C4-2B (cell line): Measurements from ENCODE around the gene TXNDC11.

Experiments used
- H3K27ac ChIP-seq: fragments of 450-650 bp; 2 replicates; pipeline ENCODE4 v1.5.1; 2017
- CTCF ChIP-seq: fragments of 450-650 bp; conservative IDR thresholded peaks from 2 replicates; pipeline ENCODE4 v1.5.1; 2017; ENCODE audit warnings: mild to moderate bottlenecking
- ZFX ChIP-seq: fragments of 450-650 bp; IDR thresholded peaks from 2 replicates; pipeline ENCODE4 v1.6.1; 2017

Gene TXNDC11

DNA sequence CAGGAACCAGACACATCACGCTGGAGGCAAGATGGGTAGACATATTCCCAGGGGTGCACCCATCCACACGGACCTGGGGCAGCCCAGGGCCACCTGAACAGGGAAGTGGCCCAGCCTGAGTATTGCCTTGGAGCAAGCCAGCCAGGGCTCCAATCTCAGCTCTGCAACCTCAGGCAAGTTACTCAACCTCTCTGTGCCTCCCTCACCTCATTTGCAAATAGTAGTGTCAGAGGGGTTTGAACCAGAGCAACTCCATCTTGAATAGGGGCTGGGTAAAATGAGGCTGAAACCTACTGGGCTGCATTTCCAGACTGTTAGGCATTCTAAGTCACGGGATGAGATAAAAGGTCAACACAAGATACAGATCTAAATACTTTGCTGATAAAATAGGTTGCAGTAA, 109.5 kb downstream of the TXNDC11 start:
- H3K27ac ChIP-seq, result no peak overlapping the region

DNA sequence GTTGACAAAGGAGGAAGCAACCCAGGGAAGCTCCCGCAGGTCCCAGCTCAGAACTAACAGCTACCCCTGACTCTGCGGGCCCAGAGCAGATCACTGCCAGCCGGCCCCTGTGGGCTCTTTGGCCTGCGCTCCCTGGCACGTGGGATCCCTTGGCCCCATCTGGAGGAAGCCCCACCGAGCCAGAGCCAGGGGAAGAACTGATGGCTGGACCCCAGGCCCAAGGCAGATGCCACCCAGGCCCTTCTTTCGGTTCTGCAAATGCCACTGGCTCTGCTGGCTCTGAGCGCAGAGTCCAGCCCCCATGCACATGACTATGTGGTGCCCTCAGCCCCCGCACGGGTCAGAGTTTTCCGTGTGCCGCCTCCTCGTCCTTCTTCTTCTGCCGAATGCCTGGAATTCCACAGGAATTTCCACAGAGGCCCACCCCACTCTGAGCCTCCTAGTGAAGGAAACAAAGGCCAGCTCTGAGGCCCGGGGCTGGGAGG, 110.2 kb downstream of the TXNDC11 start:
- TF ChIP-seq ZFX (no peak), CTCF (no peak)
- no peak overlapping the region for H3K27ac ChIP-seq

More for the DNA sequence above, 109.5 kb downstream of the TXNDC11 start:
- TF ChIP-seq CTCF (no peak), ZFX (no peak)

GRCh38 chr16:11631214-11631613, 111.4 kb downstream of the TXNDC11 start:
- TF ChIP-seq ZFX (no peak), CTCF (no peak)
- H3K27ac ChIP-seq, result no peak overlapping the region

GRCh38 chr16:11630768-11631056, 111.9 kb downstream of the TXNDC11 start:
- no peak overlapping the region for H3K27ac ChIP-seq
- TF ChIP-seq ZFX (no peak), CTCF (no peak)

GRCh38 chr16:11630046-11630767, 112.5 kb downstream of the TXNDC11 start:
- H3K27ac ChIP-seq, result no peak overlapping the region
- no peak for TF ChIP-seq CTCF
- no peak for TF ChIP-seq ZFX
